ENCODE results near the gene RABEP1.

RABEP1 gene

DNA sequence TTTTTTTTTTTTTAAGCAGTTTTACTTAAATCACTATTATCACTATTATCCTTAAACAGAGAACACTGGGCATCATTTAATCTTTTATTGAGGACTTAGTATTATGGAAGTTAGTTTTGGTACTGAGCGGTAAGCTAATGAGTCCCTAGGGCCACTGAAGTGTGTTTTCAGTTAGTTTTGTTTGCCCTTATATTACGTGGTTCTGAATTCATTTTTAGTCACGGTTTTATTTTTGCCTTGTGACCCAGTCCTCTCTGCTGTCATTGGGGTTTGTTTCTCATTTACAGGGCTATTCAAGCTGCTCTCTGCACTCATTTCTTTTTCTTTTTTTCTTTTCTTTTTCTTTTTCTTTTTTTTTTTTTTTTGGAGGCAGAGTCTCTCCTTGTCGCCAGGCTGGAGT, 17.3 kb downstream of the RABEP1 start:
- peak; percentile 47 for DNase-seq (ENCODE audit: low read depth)
- H3K4me3 ChIP-seq (ENCODE audit: low read depth, low read length), result peak overlapping the region; percentile 13; the same call in 1 of the 2 replicates
- TF ChIP-seq, protein P1, sequence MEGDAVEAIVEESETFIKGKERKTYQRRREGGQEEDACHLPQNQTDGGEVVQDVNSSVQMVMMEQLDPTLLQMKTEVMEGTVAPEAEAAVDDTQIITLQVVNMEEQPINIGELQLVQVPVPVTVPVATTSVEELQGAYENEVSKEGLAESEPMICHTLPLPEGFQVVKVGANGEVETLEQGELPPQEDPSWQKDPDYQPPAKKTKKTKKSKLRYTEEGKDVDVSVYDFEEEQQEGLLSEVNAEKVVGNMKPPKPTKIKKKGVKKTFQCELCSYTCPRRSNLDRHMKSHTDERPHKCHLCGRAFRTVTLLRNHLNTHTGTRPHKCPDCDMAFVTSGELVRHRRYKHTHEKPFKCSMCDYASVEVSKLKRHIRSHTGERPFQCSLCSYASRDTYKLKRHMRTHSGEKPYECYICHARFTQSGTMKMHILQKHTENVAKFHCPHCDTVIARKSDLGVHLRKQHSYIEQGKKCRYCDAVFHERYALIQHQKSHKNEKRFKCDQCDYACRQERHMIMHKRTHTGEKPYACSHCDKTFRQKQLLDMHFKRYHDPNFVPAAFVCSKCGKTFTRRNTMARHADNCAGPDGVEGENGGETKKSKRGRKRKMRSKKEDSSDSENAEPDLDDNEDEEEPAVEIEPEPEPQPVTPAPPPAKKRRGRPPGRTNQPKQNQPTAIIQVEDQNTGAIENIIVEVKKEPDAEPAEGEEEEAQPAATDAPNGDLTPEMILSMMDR (IDR thresholded peaks at IDR 0.05; ENCODE audit: insufficient read depth, low read depth, low read length, missing control alignments), result no peak

DNA sequence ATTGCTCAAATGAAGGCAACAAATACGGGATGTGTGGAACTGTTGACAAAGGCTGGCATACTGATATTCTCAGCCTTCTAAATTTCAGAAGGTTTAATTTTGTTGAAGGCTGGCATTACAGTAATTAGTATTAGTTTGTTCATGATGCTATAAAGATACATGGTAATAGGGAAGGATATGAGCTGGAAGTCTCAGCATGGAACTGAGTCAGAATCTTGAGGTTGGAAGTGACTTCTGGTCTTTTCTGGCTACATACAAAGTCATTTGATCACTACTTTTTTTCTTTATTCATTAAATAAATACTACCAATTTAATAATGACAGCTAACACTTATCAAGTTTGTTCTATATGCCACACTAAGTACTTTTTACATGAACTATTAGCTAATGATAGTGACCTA, 22.6 kb downstream of the RABEP1 start:
- TF ChIP-seq, protein P1 (IDR thresholded peaks at IDR 0.05; ENCODE audit: insufficient read depth, low read depth, low read length, missing control alignments), result no peak
- DNase-seq (ENCODE audit: low read depth), result no peak
- H3K4me3 ChIP-seq (ENCODE audit: low read depth, low read length), result no peak overlapping the region

DNA sequence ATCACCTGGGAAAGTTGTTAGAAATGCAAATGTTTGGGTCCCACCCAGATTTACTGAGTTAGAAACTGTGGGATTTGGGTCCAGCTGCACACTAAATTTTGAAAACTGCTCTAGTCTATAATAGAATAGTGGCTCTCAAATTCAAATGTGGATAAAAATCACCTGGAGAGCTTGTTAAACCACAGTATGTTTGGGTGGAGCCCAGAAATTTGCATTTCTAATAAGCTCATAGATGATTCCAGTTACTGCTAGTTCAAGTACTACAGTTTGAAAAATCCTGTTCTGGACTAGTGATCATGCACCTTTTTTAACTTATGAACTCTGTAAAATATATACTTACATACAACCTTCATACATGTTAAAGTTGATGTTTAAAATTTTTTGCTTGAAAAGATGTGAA, 27.8 kb downstream of the RABEP1 start:
- H3K4me3 ChIP-seq (ENCODE audit: low read depth, low read length), result no peak overlapping the region
- TF ChIP-seq, protein P1 (IDR thresholded peaks at IDR 0.05; ENCODE audit: insufficient read depth, low read depth, low read length, missing control alignments), result no peak
- DNase-seq (ENCODE audit: low read depth), result no peak

GRCh38 chr17:5325851-5326250, 43.8 kb downstream of the RABEP1 start:
- TF ChIP-seq, protein P1 (IDR thresholded peaks at IDR 0.05; ENCODE audit: insufficient read depth, low read depth, low read length, missing control alignments), result no peak
- no peak overlapping the region for H3K4me3 ChIP-seq (ENCODE audit: low read depth, low read length)
- DNase-seq (ENCODE audit: low read depth), result no peak

- peak; percentile 40 for DNase-seq (ENCODE audit: low read depth)
- TF ChIP-seq, protein P1 (IDR thresholded peaks at IDR 0.05; ENCODE audit: insufficient read depth, low read depth, low read length, missing control alignments), result no peak
- no peak overlapping the region for H3K4me3 ChIP-seq (ENCODE audit: low read depth, low read length)
Observed at GRCh38 chr17:5329784-5330557, 47.9 kb downstream of the RABEP1 start.

DNA sequence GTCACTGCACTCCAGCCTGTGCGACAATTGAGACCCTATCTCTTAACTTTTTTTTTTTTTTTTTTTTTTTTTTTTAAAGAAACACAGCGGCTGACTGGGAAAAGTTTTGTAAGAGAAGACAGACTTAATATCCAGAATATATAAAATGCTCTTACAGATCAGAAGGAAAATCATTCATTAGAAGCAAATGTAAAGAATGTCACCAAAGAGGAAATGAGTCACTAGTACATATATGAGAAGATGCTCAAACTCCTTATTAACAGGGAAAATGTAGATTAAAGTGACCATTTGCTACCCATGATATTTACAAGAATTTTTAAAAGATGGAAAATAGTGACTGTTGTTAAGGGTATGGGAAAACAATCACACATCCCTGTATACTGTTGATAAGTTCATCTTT, 48.9 kb downstream of the RABEP1 start:
- TF ChIP-seq, protein P1 (IDR thresholded peaks at IDR 0.05; ENCODE audit: insufficient read depth, low read depth, low read length, missing control alignments), result no peak

GRCh38 chr17:5331506-5331905, 49.4 kb downstream of the RABEP1 start:
- TF ChIP-seq, protein P1 (IDR thresholded peaks at IDR 0.05; ENCODE audit: insufficient read depth, low read depth, low read length, missing control alignments), result no peak
- H3K4me3 ChIP-seq (ENCODE audit: low read depth, low read length), result no peak overlapping the region
- DNase-seq (ENCODE audit: low read depth), result no peak

More for the DNA sequence above, 48.9 kb downstream of the RABEP1 start:
- no peak for DNase-seq (ENCODE audit: low read depth)
- H3K4me3 ChIP-seq (ENCODE audit: low read depth, low read length), result no peak overlapping the region

Measured in GM12865 (cell line).